ENCODE data around the gene PGBD1. TPM values are rescaled to one million over a fixed set of nuclear protein-coding genes. Genes with fewer than 3 reads are reported as not detected.

PGBD1 gene
- total RNA-seq, 2 donors from 2014 or later: 8.7 to 10.8 TPM

- H3K4me3 Mint-ChIP-seq: peak overlapping the region; percentile 95
- Histone ChIP-seq H3K27me3 (ENCODE audit: control insufficient read depth, insufficient read depth, low read length, poor library complexity, severe bottlenecking) (no peaks in the 10 kb centered on the region), H3K4me3 (ENCODE audit: low read length) (peak overlapping the region; percentile 100), H3K9ac (ENCODE audit: extremely low read depth, low read length, poor library complexity, severe bottlenecking) (no peak overlapping the region), H3K9me3 (ENCODE audit: control insufficient read depth, low read length) (no peaks in the 10 kb centered on the region), H3K27ac (ENCODE audit: low read depth, low read length) (no peak overlapping the region), H3K36me3 (ENCODE audit: control insufficient read depth, insufficient read depth, low read length) (peaks cover 29% of the 10 kb centered on the region), H3K4me1 (ENCODE audit: control insufficient read depth, insufficient read depth, low read length) (peaks cover 4% of the 10 kb centered on the region)
- no peaks in the 10 kb centered on the region for H3K9me3 Mint-ChIP-seq
- 81 to 87% methylated on average over 2 of the region's 2 CpGs for WGBS, 2 experiments (ENCODE audit: insufficient coverage in 1 of 2, insufficient read length in 1 of 2)
- H3K27ac Mint-ChIP-seq: no peak overlapping the region
- peaks cover 11% of the 10 kb centered on the region for H3K4me1 Mint-ChIP-seq
- peaks cover 39% of the 10 kb centered on the region for H3K36me3 Mint-ChIP-seq (ENCODE audit: low read depth)
- H3K27me3 Mint-ChIP-seq (ENCODE audit: insufficient read depth): peaks cover 6% of the 10 kb centered on the region
- no peak for DNase-seq
- no peak for TF ChIP-seq CTCF (conservative IDR thresholded peaks at IDR 0.05)
Observed at GRCh38 chr6:28250747-28251146, 30.6 kb upstream of the PGBD1 start.

GRCh38 chr6:28251661-28252008 is 29.7 kb upstream of the PGBD1 start:
- H3K4me1 ChIP-seq (ENCODE audit: control insufficient read depth, insufficient read depth, low read length): peaks cover 4% of the 10 kb centered on the region
- H3K9me3 ChIP-seq (ENCODE audit: control insufficient read depth, low read length): no peaks in the 10 kb centered on the region
- DNase-seq: peak; percentile 68
- H3K27ac ChIP-seq (ENCODE audit: low read depth, low read length): no peak overlapping the region
- TF ChIP-seq CTCF (conservative IDR thresholded peaks at IDR 0.05): no peak
- H3K27ac Mint-ChIP-seq: peak overlapping the region; percentile 92
- H3K27me3 ChIP-seq (ENCODE audit: control insufficient read depth, insufficient read depth, low read length, poor library complexity, severe bottlenecking): no peaks in the 10 kb centered on the region
- H3K4me1 Mint-ChIP-seq: peaks cover 11% of the 10 kb centered on the region
- H3K27me3 Mint-ChIP-seq (ENCODE audit: insufficient read depth): peaks cover 6% of the 10 kb centered on the region
- H3K9ac ChIP-seq (ENCODE audit: extremely low read depth, low read length, poor library complexity, severe bottlenecking): peak overlapping the region; percentile 75
- peaks cover 30% of the 10 kb centered on the region for H3K36me3 Mint-ChIP-seq (ENCODE audit: low read depth)
- H3K4me3 ChIP-seq (ENCODE audit: low read length): peak overlapping the region; percentile 100
- peaks cover 21% of the 10 kb centered on the region for H3K36me3 ChIP-seq (ENCODE audit: control insufficient read depth, insufficient read depth, low read length)
- peak overlapping the region; percentile 95 for H3K4me3 Mint-ChIP-seq
- no peaks in the 10 kb centered on the region for H3K9me3 Mint-ChIP-seq
- 0% methylated on average over 9 to 24 of the region's 25 CpGs for WGBS, 2 experiments (ENCODE audit: insufficient coverage in 1 of 2, insufficient read length in 1 of 2)

GRCh38 chr6:28252009-28252975 is 29.1 kb upstream of the PGBD1 start, which contains the start of gene ZKSCAN4:
Gene ZKSCAN4, minus strand, starts transcription at chr6:28252269. Its CDS starts 289 bp downstream, at chr6:28251980.
- Histone ChIP-seq H3K9me3 (ENCODE audit: control insufficient read depth, low read length) (no peaks in the 10 kb centered on the region), H3K4me3 (ENCODE audit: low read length) (peak within 1 kb of the TSS; percentile 100), H3K27me3 (ENCODE audit: control insufficient read depth, insufficient read depth, low read length, poor library complexity, severe bottlenecking) (no peaks in the 10 kb centered on the region), H3K36me3 (ENCODE audit: control insufficient read depth, insufficient read depth, low read length) (peaks cover 14% of the 10 kb centered on the region), H3K9ac (ENCODE audit: extremely low read depth, low read length, poor library complexity, severe bottlenecking) (peak within 1 kb of the TSS; percentile 75), H3K4me1 (ENCODE audit: control insufficient read depth, insufficient read depth, low read length) (peaks cover 4% of the 10 kb centered on the region), H3K27ac (ENCODE audit: low read depth, low read length) (no peak within 1 kb of the TSS)
- Mint-ChIP-seq H3K36me3 (ENCODE audit: low read depth) (peaks cover 25% of the 10 kb centered on the region), H3K4me1 (peaks cover 11% of the 10 kb centered on the region), H3K4me3 (peak within 1 kb of the TSS; percentile 95), H3K27me3 (ENCODE audit: insufficient read depth) (peaks cover 7% of the 10 kb centered on the region), H3K9me3 (no peaks in the 10 kb centered on the region), H3K27ac (peak within 1 kb of the TSS; percentile 92)
- WGBS, 2 experiments (ENCODE audit: insufficient coverage in 1 of 2, insufficient read length in 1 of 2): 12 to 13% methylated on average over 7 to 14 of the region's 14 CpGs
- peak; percentile 93 for DNase-seq
- no peak for TF ChIP-seq CTCF (conservative IDR thresholded peaks at IDR 0.05)
